HepG2 (cell line): ENCODE measurements around the gene PDK2. TPM values are rescaled to one million over a fixed set of nuclear protein-coding genes. Genes with fewer than 3 reads are reported as not detected.

Source experiments
- ARID2 ChIP-seq: sonication (generic); formaldehyde crosslinking; IDR thresholded peaks from 2 replicates; pipeline ENCODE4 v1.8.1; 2022; ENCODE audit warnings: mild to moderate bottlenecking, missing genetic modification reagents, borderline replicate concordance
- ASH2L ChIP-seq: fragments of 300-600, 200-600 bp; sonication (generic); IDR thresholded peaks from 2 replicates; pipeline ENCODE4 v1.7.0; 2017; ENCODE audit warnings: low read depth, mild to moderate bottlenecking, moderate library complexity, mixed read lengths, low read length; ENCODE audit not compliant: insufficient read length
- CBFB ChIP-seq: sonication (generic); formaldehyde crosslinking; IDR thresholded peaks from 2 replicates; pipeline ENCODE4 v1.4.0; 2020; ENCODE audit warnings: missing genetic modification reagents
- CENPT ChIP-seq: sonication (generic); formaldehyde crosslinking; IDR thresholded peaks from 2 replicates; pipeline ENCODE4 v1.8.0; 2022; ENCODE audit warnings: low read depth, mild to moderate bottlenecking, moderate library complexity, missing genetic modification reagents
- CHCHD3 ChIP-seq: sonication (generic); formaldehyde crosslinking; IDR thresholded peaks from 2 replicates; pipeline ENCODE4 v1.8.0; 2022; ENCODE audit warnings: mild to moderate bottlenecking, missing genetic modification reagents, moderate library complexity
- E2F5 ChIP-seq: sonication (generic); formaldehyde crosslinking; conservative IDR thresholded peaks from 2 replicates; pipeline ENCODE4 v1.4.0; 2020; ENCODE audit warnings: missing genetic modification reagents
- ESRRA ChIP-seq: sonication (generic); formaldehyde crosslinking; IDR thresholded peaks from 2 replicates; pipeline ENCODE4 v1.5.1; 2020; ENCODE audit warnings: mild to moderate bottlenecking, low read depth, missing genetic modification reagents
- HMGXB3 ChIP-seq: sonication (generic); formaldehyde crosslinking; IDR thresholded peaks from 2 replicates; pipeline ENCODE4 v1.4.0; 2020; ENCODE audit warnings: missing genetic modification reagents, borderline replicate concordance
- PAWR ChIP-seq: sonication (generic); formaldehyde crosslinking; IDR thresholded peaks from 2 replicates; pipeline ENCODE4 v1.4.0; 2020; ENCODE audit warnings: missing genetic modification reagents, mild to moderate bottlenecking, borderline replicate concordance
- RBM39 ChIP-seq: fragments of 200-400 bp; formaldehyde crosslinking; IDR thresholded peaks from one replicate; pipeline ENCODE4 v1.6.1; 2018; ENCODE audit warnings: antibody characterized with exemption, mild to moderate bottlenecking, low read depth, low read length; ENCODE audit not compliant: poor library complexity, severe bottlenecking
- STAG1 ChIP-seq: sonication (generic); formaldehyde crosslinking; IDR thresholded peaks from 2 replicates; pipeline ENCODE4 v1.4.0; 2020; ENCODE audit warnings: missing genetic modification reagents
- TARDBP ChIP-seq: sonication (generic); formaldehyde crosslinking; IDR thresholded peaks from 2 replicates; pipeline ENCODE4 v1.8.0; 2022; ENCODE audit warnings: mild to moderate bottlenecking, missing genetic modification reagents
- TFDP1 ChIP-seq: IDR thresholded peaks from 2 replicates; pipeline ENCODE4 v1.6.1; 2016; ENCODE audit warnings: missing compliant biosample characterization, missing genetic modification reagents, borderline replicate concordance
- ZNF136 ChIP-seq: sonication (generic); formaldehyde crosslinking; IDR thresholded peaks from 2 replicates; pipeline ENCODE4 v1.8.1; 2022; ENCODE audit warnings: low read depth, mild to moderate bottlenecking, moderate library complexity, missing genetic modification reagents
- ZNF235 ChIP-seq: sonication (generic); formaldehyde crosslinking; IDR thresholded peaks from 2 replicates; pipeline ENCODE4 v1.8.1; 2023; ENCODE audit warnings: mild to moderate bottlenecking, missing genetic modification reagents, borderline replicate concordance
- ZNF24 ChIP-seq: fragments of 450-650 bp; IDR thresholded peaks from 2 replicates; pipeline ENCODE4 v1.6.1; 2017; ENCODE audit warnings: antibody characterized with exemption, mild to moderate bottlenecking
- ZNF292 ChIP-seq: sonication (generic); formaldehyde crosslinking; IDR thresholded peaks from 2 replicates; pipeline ENCODE4 v1.8.1; 2022; ENCODE audit warnings: mild to moderate bottlenecking, low read depth, missing genetic modification reagents, borderline replicate concordance
- ZNF329 ChIP-seq: sonication (generic); formaldehyde crosslinking; IDR thresholded peaks from 2 replicates; pipeline ENCODE4 v1.9.0; 2021; ENCODE audit warnings: low read depth, mild to moderate bottlenecking, missing genetic modification reagents
- ZNF672 ChIP-seq: sonication (generic); formaldehyde crosslinking; IDR thresholded peaks from 2 replicates; pipeline ENCODE4 v1.8.1; 2022; ENCODE audit warnings: missing genetic modification reagents
- ZNF710 ChIP-seq: sonication (generic); formaldehyde crosslinking; IDR thresholded peaks from 2 replicates; pipeline ENCODE4 v1.5.0; 2020; ENCODE audit warnings: mild to moderate bottlenecking, missing genetic modification reagents, borderline replicate concordance
- ZNF781 ChIP-seq: sonication (generic); formaldehyde crosslinking; IDR thresholded peaks from 2 replicates; pipeline ENCODE4 v1.5.1; 2020; ENCODE audit warnings: borderline replicate concordance, mild to moderate bottlenecking, missing genetic modification reagents; ENCODE audit errors: not compliant biosample characterization
- polyA plus RNA-seq, 8 experiments: library from polyadenylated mRNA; depleted of rRNA in 3 of 8; stranded (reverse) in 7 of 8; unstranded in 1 of 8; fragments of >200 nt; fragmentation: Illumina TruSeq in 4 of 8; extraction: Trizol in 4 of 8; gene quantifications; 2 replicates each; pipeline versions ENCODE4 v1.2.1 to v1.2.3, GENCODE V29; 2011 to 2016; ENCODE audit warnings: low read depth in 4 of 8, missing spikeins in 1 of 8, mixed read lengths in 1 of 8; ENCODE audit not compliant: insufficient read depth in 1 of 8
- total RNA-seq, 5 experiments: library from RNA; depleted of rRNA; stranded (reverse); fragments of >200 nt; fragmentation: Illumina TruSeq; extraction: Trizol; gene quantifications; 2 replicates each; pipeline ENCODE4 v1.2.3, GENCODE V29; 2016; ENCODE audit warnings: low read depth in 1 of 5

Gene PDK2
- total and polyA plus RNA-seq, 2 of the 13 experiments (the other 11 are each of a cell fraction or from before 2014, with no cell fraction given): 18.5 to 59.7 TPM

GRCh38 chr17:50087246-50087911, 7.8 kb upstream of the PDK2 start (continued):
- TF ChIP-seq RBM39: no peak
- TF ChIP-seq ZNF710: no peak
- no peak for TF ChIP-seq TFDP1 (CRISPR knock-in tag)
- no peak for TF ChIP-seq TARDBP (CRISPR knock-in tag)
- 0 out of 2 replicates have a peak, but pooled peaks have one; percentile 30 for TF ChIP-seq ZNF292 (CRISPR knock-in tag)
- TF ChIP-seq ZNF24: no peak
- TF ChIP-seq CHCHD3: no peak
- TF ChIP-seq ESRRA: no peak
- TF ChIP-seq STAG1 (CRISPR knock-in tag): peak; percentile 97
- no peak for TF ChIP-seq PAWR (CRISPR knock-in tag)
- no peak for TF ChIP-seq CENPT (CRISPR knock-in tag)
- TF ChIP-seq CBFB (CRISPR knock-in tag): no peak
- TF ChIP-seq ARID2 (CRISPR knock-in tag): no peak
- TF ChIP-seq ZNF672 (CRISPR knock-in tag): no peak
- 0 out of 2 replicates have a peak, but pooled peaks have one; percentile 56 for TF ChIP-seq ZNF235 (CRISPR knock-in tag)
- no peak for TF ChIP-seq E2F5 (CRISPR knock-in tag)
- TF ChIP-seq HMGXB3 (CRISPR knock-in tag): peak; percentile 51; the same call in 1 of the 2 replicates
- no peak for TF ChIP-seq ZNF329 (CRISPR knock-in tag)
- TF ChIP-seq ZNF781: no peak
- no peak for TF ChIP-seq ASH2L
- TF ChIP-seq ZNF136 (CRISPR knock-in tag): no peak
